Measurements from ENCODE around the gene LRRC71. TPM values are rescaled to one million over a fixed set of nuclear protein-coding genes. Genes with fewer than 3 reads are reported as not detected.

Gene LRRC71
- total and polyA plus RNA-seq, 2 experiments from 2014 or later, result 0.32 TPM; not detected in 1

- no peak for DNase-seq
- Histone ChIP-seq H3K27ac (no peak overlapping the region), H3K9me2 (ENCODE audit: insufficient read depth) (no peaks in the 10 kb centered on the region), H3F3A (ENCODE audit: insufficient read depth) (peaks cover 30% of the 10 kb centered on the region), H3K79me2 (ENCODE audit: insufficient read depth) (no peaks in the 10 kb centered on the region), H3K4me3 (no peak overlapping the region), H4K20me1 (ENCODE audit: insufficient read depth) (no peaks in the 10 kb centered on the region), H2AFZ (no peak overlapping the region), H3K4me1 (ENCODE audit: insufficient read depth) (peaks cover 35% of the 10 kb centered on the region), H3K36me3 (ENCODE audit: low read depth) (no peaks in the 10 kb centered on the region), H3K27me3 (replicated peaks; ENCODE audit: insufficient read depth) (no peaks in the 10 kb centered on the region), H3K9ac (no peak overlapping the region), H3K9me3 (ENCODE audit: low read depth) (no peaks in the 10 kb centered on the region), H3K4me2 (ENCODE audit: unreplicated experiment) (no peak overlapping the region)
- TF ChIP-seq EZH2 (IDR thresholded peaks at IDR 0.05; ENCODE audit: insufficient read depth, poor library complexity, severe bottlenecking) (no peak), EZH2phosphoT487 (IDR thresholded peaks at IDR 0.05; ENCODE audit: insufficient read depth, low read depth) (no peak)
- in situ Hi-C loops (cut with MboI), result no loop called here
- 88 to 90% methylated on average over 11 to 12 of the region's 12 CpGs for WGBS, 2 experiments (ENCODE audit: low coverage in 1 of 2, low lambda C conversion rate in 2 of 2, missing lambda C conversion rate in 2 of 2)
Measured at GRCh38 chr1:156894711-156895454, 25.5 kb upstream of the LRRC71 start.

- Histone ChIP-seq H3K27me3 (replicated peaks; ENCODE audit: insufficient read depth) (no peaks in the 10 kb centered on the region), H3K9ac (no peak overlapping the region), H3K9me3 (ENCODE audit: low read depth) (no peaks in the 10 kb centered on the region), H2AFZ (no peak overlapping the region), H3K4me3 (no peak overlapping the region), H3K4me2 (ENCODE audit: unreplicated experiment) (no peak overlapping the region), H3K79me2 (ENCODE audit: insufficient read depth) (no peaks in the 10 kb centered on the region), H4K20me1 (ENCODE audit: insufficient read depth) (no peaks in the 10 kb centered on the region), H3K36me3 (ENCODE audit: low read depth) (no peaks in the 10 kb centered on the region), H3K9me2 (ENCODE audit: insufficient read depth) (no peaks in the 10 kb centered on the region), H3K27ac (no peak overlapping the region), H3F3A (ENCODE audit: insufficient read depth) (peaks cover 27% of the 10 kb centered on the region), H3K4me1 (ENCODE audit: insufficient read depth) (peaks cover 35% of the 10 kb centered on the region)
- TF ChIP-seq EZH2 (IDR thresholded peaks at IDR 0.05; ENCODE audit: insufficient read depth, poor library complexity, severe bottlenecking), result no peak
- TF ChIP-seq EZH2phosphoT487 (IDR thresholded peaks at IDR 0.05; ENCODE audit: insufficient read depth, low read depth), result no peak
- in situ Hi-C loops (cut with MboI), result no loop called here
- DNase-seq, result no peak
- WGBS, 2 experiments (ENCODE audit: low coverage in 1 of 2, low lambda C conversion rate in 2 of 2, missing lambda C conversion rate in 2 of 2), result 80 to 84% methylated on average over 4 of the region's 4 CpGs
Measured at GRCh38 chr1:156895455-156895812, 25.0 kb upstream of the LRRC71 start.

- H3K36me3 ChIP-seq (ENCODE audit: low read depth), result no peaks in the 10 kb centered on the region
- peaks cover 35% of the 10 kb centered on the region for H3K4me1 ChIP-seq (ENCODE audit: insufficient read depth)
- 96 to 99% methylated on average over 6 of the region's 6 CpGs for WGBS, 2 experiments (ENCODE audit: low coverage in 1 of 2, low lambda C conversion rate in 2 of 2, missing lambda C conversion rate in 2 of 2)
- H3K27me3 ChIP-seq (replicated peaks; ENCODE audit: insufficient read depth), result no peaks in the 10 kb centered on the region
- DNase-seq, result no peak
- H3K9ac ChIP-seq, result no peak overlapping the region
- no peak overlapping the region for H3K4me2 ChIP-seq (ENCODE audit: unreplicated experiment)
- H3K79me2 ChIP-seq (ENCODE audit: insufficient read depth), result no peaks in the 10 kb centered on the region
- H3K9me2 ChIP-seq (ENCODE audit: insufficient read depth), result no peaks in the 10 kb centered on the region
- no peak for TF ChIP-seq EZH2phosphoT487 (IDR thresholded peaks at IDR 0.05; ENCODE audit: insufficient read depth, low read depth)
- no peak for TF ChIP-seq EZH2 (IDR thresholded peaks at IDR 0.05; ENCODE audit: insufficient read depth, poor library complexity, severe bottlenecking)
- no peak overlapping the region for H3K4me3 ChIP-seq
- in situ Hi-C loops (cut with MboI), result no loop called here
- H3K9me3 ChIP-seq (ENCODE audit: low read depth), result no peaks in the 10 kb centered on the region
- H4K20me1 ChIP-seq (ENCODE audit: insufficient read depth), result no peaks in the 10 kb centered on the region
- no peak overlapping the region for H2AFZ ChIP-seq
- peaks cover 25% of the 10 kb centered on the region for H3F3A ChIP-seq (ENCODE audit: insufficient read depth)
- no peak overlapping the region for H3K27ac ChIP-seq
Measured at GRCh38 chr1:156895927-156896326, 24.5 kb upstream of the LRRC71 start.

- H3K27ac ChIP-seq, result peak overlapping the region; percentile 95
- H3K36me3 ChIP-seq (ENCODE audit: low read depth), result no peaks in the 10 kb centered on the region
- in situ Hi-C loops (cut with MboI), result no loop called here
- peaks cover 21% of the 10 kb centered on the region for H3F3A ChIP-seq (ENCODE audit: insufficient read depth)
- no peak overlapping the region for H2AFZ ChIP-seq
- DNase-seq, result peak; percentile 97
- peak overlapping the region; percentile 72 for H3K9ac ChIP-seq
- no peaks in the 10 kb centered on the region for H3K79me2 ChIP-seq (ENCODE audit: insufficient read depth)
- H3K9me2 ChIP-seq (ENCODE audit: insufficient read depth), result no peaks in the 10 kb centered on the region
- H3K4me2 ChIP-seq (ENCODE audit: unreplicated experiment), result peak overlapping the region; percentile 86
- no peaks in the 10 kb centered on the region for H3K9me3 ChIP-seq (ENCODE audit: low read depth)
- WGBS, 2 experiments (ENCODE audit: low coverage in 1 of 2, low lambda C conversion rate in 2 of 2, missing lambda C conversion rate in 2 of 2), result 46 to 52% methylated on average over 15 to 16 of the region's 16 CpGs
- H3K4me3 ChIP-seq, result peak overlapping the region; percentile 54
- peaks cover 39% of the 10 kb centered on the region for H3K4me1 ChIP-seq (ENCODE audit: insufficient read depth)
- no peaks in the 10 kb centered on the region for H3K27me3 ChIP-seq (replicated peaks; ENCODE audit: insufficient read depth)
- no peak for TF ChIP-seq EZH2 (IDR thresholded peaks at IDR 0.05; ENCODE audit: insufficient read depth, poor library complexity, severe bottlenecking)
- no peak for TF ChIP-seq EZH2phosphoT487 (IDR thresholded peaks at IDR 0.05; ENCODE audit: insufficient read depth, low read depth)
- no peaks in the 10 kb centered on the region for H4K20me1 ChIP-seq (ENCODE audit: insufficient read depth)
Measured at GRCh38 chr1:156896490-156897033, 23.9 kb upstream of the LRRC71 start.
